IgD-negative memory B cell (primary cell): ENCODE data around the gene TSPOAP1. TPM values are rescaled to one million over a fixed set of nuclear protein-coding genes. Genes with fewer than 3 reads are reported as not detected.

ENCODE experiments used
- H3K27ac Mint-ChIP-seq, 3 donors: one replicate each; pipeline ENCODE4 v1.8.0; 2020 to 2022; ENCODE audit warnings: mild to moderate bottlenecking in 3 of 3, mixed read lengths in 3 of 3, moderate library complexity in 1 of 3
- H3K27me3 Mint-ChIP-seq: one replicate; pipeline ENCODE4 v1.8.0; 2021; ENCODE audit warnings: mixed read lengths
- H3K36me3 Mint-ChIP-seq: one replicate; pipeline ENCODE4 v1.8.0; 2020; ENCODE audit warnings: mild to moderate bottlenecking, mixed read lengths
- H3K4me1 Mint-ChIP-seq, 3 donors: one replicate each; pipeline ENCODE4 v1.8.0; 2020 to 2022; ENCODE audit warnings: mixed read lengths in 3 of 3, mild to moderate bottlenecking in 1 of 3
- H3K4me3 Mint-ChIP-seq, 4 donors: one replicate each; pipeline ENCODE4 v1.8.0; 2020 to 2022; ENCODE audit warnings: mild to moderate bottlenecking in 4 of 4, mixed read lengths in 4 of 4, moderate library complexity in 3 of 4
- H3K9me3 Mint-ChIP-seq, 3 donors: one replicate each; pipeline ENCODE4 v1.8.0; 2020 to 2021; ENCODE audit warnings: mixed read lengths in 3 of 3, mild to moderate bottlenecking in 1 of 3
- polyA plus RNA-seq: library from polyadenylated mRNA; unstranded; fragments of 300-500 nt; fragmentation: Illumina TruSeq; gene quantifications from one replicate; pipeline ENCODE4 v1.2.3, GENCODE V29; 2021

The TSPOAP1 gene, protein sequence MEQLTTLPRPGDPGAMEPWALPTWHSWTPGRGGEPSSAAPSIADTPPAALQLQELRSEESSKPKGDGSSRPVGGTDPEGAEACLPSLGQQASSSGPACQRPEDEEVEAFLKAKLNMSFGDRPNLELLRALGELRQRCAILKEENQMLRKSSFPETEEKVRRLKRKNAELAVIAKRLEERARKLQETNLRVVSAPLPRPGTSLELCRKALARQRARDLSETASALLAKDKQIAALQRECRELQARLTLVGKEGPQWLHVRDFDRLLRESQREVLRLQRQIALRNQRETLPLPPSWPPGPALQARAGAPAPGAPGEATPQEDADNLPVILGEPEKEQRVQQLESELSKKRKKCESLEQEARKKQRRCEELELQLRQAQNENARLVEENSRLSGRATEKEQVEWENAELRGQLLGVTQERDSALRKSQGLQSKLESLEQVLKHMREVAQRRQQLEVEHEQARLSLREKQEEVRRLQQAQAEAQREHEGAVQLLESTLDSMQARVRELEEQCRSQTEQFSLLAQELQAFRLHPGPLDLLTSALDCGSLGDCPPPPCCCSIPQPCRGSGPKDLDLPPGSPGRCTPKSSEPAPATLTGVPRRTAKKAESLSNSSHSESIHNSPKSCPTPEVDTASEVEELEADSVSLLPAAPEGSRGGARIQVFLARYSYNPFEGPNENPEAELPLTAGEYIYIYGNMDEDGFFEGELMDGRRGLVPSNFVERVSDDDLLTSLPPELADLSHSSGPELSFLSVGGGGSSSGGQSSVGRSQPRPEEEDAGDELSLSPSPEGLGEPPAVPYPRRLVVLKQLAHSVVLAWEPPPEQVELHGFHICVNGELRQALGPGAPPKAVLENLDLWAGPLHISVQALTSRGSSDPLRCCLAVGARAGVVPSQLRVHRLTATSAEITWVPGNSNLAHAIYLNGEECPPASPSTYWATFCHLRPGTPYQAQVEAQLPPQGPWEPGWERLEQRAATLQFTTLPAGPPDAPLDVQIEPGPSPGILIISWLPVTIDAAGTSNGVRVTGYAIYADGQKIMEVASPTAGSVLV (N-terminal part only)
- 1.3 TPM for polyA plus RNA-seq

DNA sequence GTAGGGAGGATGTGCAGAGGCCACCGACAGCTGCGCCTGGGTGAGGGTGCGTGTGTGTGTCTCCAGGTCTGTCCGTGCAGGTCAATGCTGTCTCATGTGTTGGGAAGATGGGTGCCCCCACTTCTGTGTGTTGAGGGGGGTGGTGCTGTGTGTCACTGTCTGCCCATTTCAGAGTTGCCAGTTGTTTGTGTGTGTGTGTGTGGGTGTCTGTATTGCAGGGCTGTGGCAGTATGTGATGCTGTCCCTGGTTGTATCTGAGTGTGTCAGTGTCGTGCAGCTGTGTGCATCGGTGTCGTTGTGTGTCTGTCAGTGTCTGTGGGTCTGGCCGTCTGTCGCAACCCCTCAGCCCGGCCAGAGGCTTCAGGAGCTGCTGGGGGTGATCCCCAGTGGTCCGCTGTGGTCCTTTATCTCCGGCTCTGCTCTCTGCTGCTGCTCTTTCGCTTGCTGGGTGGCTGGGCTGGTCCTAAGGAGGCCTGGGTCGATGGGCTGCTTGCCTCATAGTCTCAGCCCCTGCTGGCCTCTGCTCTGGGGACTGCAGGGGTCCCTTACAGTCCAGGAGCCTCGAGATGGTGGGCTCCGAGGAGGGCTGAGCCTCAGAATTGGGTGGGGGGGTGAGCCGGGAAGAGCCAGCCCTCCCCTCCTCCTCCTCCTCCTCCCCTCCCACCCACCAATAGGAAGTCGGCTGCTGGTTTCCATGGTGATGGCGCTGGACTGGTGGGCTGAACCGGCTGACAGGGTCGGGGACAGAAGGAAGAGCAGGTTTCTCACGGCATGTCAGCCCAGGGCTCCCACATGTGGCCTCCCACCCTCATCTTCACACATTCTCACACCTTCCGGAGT lies at the start of gene TSPOAP1:
TSPOAP1 (minus strand) TSS at position 601 of the 840 bp plus-strand sequence. CDS start 875 bp downstream, outside the sequence.
- peaks cover 10 to 41% (median 25%) of the 10 kb centered on the region in 3 donors for H3K4me1 Mint-ChIP-seq
- peaks cover 14% of the 10 kb centered on the region for H3K36me3 Mint-ChIP-seq
- peak within 1 kb of the TSS; percentile 90 to 100 (median 96) for H3K4me3 Mint-ChIP-seq
- H3K27me3 Mint-ChIP-seq = no peaks in the 10 kb centered on the region
- peaks cover 0 to 1% (median 0%) of the 10 kb centered on the region in 3 donors for H3K9me3 Mint-ChIP-seq
- H3K27ac Mint-ChIP-seq = peak within 1 kb of the TSS; percentile 93 to 99 (median 97)

DNA sequence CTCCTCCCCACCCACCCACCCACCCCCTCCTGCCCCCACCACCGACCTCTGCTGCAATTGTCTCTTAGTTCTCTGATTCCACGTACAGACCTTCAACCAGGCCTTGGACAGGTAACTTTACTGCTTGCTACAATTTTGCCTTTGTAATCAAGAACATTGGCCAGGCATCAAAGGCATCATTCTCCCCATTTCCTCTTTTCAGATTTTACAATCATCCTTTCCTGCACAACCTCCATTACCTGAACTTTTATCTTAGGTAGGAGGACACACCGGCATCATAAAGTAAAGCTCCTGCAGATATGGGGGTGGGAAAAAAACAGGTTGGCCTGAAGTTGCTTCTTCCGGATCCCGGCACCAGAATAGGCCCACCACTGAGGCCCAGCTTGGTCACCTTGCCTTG lies 49.1 kb upstream of the TSPOAP1 start:
- peaks cover 9% of the 10 kb centered on the region for H3K36me3 Mint-ChIP-seq
- no peaks in the 10 kb centered on the region for H3K9me3 Mint-ChIP-seq
- H3K27me3 Mint-ChIP-seq = no peaks in the 10 kb centered on the region
- H3K4me3 Mint-ChIP-seq = no peak overlapping the region
- H3K27ac Mint-ChIP-seq = no peak overlapping the region
- H3K4me1 Mint-ChIP-seq = peaks cover 9 to 10% (median 10%) of the 10 kb centered on the region in 3 donors

DNA sequence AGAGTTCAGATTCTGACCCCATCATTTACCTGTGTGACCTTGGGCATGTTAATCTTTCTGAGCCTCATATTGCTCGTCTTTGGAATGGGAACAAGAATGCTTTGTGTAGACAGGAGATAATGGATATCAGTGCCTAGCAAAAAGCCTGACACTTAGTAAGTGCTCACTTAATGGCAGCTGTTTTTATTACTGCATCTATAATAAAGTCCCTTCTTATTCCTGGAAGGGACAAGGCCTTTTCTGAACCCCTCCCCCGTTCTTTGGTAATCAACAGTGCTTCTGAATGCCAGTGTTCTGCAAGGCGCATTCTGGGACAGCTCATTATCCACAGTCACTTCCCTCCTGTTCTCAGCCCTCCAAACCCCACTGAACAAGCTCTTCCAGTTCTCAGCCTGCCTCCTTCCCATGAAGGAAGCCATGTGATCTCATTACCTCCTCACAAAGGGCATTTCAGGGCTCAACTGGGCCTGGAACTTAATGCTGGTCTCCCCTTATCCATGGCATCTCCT lies 48.6 kb upstream of the TSPOAP1 start:
- Mint-ChIP-seq H3K27me3 (no peaks in the 10 kb centered on the region), H3K27ac (no peak overlapping the region), H3K36me3 (peaks cover 9% of the 10 kb centered on the region)

DNA sequence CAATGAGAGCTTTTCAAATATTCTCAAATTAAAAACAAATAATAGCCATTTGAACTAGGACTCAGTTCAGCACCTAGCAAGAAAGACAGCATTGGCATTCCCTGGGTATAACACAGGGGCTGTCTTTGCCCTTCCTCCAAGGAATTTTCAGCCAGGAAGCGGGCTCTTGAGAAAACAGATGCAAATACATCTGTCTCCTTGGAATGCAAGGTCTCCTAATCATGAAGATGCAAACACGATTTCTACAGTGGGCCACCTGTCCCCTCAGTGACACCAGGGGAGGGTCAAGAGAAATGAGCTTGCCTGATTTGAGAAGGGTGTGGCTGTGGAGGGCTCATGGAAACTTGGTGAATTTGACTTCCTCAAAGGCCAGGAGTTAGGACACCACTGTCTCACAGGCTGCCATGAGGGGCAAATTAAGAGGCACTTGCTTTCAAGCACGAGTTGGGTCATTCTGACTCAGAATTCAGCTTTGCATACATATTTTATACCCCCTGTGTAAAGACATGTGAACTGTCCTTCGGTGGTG lies 47.9 kb upstream of the TSPOAP1 start:
- no peak overlapping the region for H3K4me3 Mint-ChIP-seq
- H3K4me1 Mint-ChIP-seq = peaks cover 0 to 2% (median 0%) of the 10 kb centered on the region in 3 donors
- peaks cover 9% of the 10 kb centered on the region for H3K36me3 Mint-ChIP-seq
- no peaks in the 10 kb centered on the region for H3K27me3 Mint-ChIP-seq
- no peak overlapping the region for H3K27ac Mint-ChIP-seq
- H3K9me3 Mint-ChIP-seq = no peaks in the 10 kb centered on the region

More for the DNA sequence above, 48.6 kb upstream of the TSPOAP1 start:
- Mint-ChIP-seq H3K9me3 (no peaks in the 10 kb centered on the region), H3K4me1 (peaks cover 4 to 6% (median 5%) of the 10 kb centered on the region in 3 donors), H3K4me3 (no peak overlapping the region)

DNA sequence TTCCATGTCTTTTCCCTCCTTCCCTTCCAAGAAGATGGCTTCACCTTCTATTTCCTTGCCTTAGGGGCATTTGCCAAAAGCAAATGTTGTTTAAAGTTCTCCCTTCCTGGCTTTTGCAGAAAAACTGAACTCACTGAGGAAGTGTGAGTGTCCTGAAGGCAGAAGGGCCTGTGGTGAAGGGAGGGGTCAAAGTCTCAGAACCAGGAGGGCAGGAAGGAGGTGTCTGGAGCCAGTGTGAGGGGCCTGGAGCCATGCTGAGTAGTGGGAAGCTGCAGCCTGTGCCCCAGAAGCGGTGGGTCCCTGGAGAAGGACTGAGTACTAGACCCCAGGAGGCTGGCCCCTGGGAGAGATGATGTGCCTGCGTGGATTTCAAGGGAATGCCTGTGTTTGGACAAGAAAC lies 47.2 kb upstream of the TSPOAP1 start:
- no peak overlapping the region for H3K27ac Mint-ChIP-seq
- H3K27me3 Mint-ChIP-seq = no peaks in the 10 kb centered on the region
- no peaks in the 10 kb centered on the region for H3K9me3 Mint-ChIP-seq
- H3K4me1 Mint-ChIP-seq = peaks cover 0 to 2% (median 2%) of the 10 kb centered on the region in 3 donors
- H3K4me3 Mint-ChIP-seq = no peak overlapping the region
- H3K36me3 Mint-ChIP-seq = peaks cover 7% of the 10 kb centered on the region

DNA sequence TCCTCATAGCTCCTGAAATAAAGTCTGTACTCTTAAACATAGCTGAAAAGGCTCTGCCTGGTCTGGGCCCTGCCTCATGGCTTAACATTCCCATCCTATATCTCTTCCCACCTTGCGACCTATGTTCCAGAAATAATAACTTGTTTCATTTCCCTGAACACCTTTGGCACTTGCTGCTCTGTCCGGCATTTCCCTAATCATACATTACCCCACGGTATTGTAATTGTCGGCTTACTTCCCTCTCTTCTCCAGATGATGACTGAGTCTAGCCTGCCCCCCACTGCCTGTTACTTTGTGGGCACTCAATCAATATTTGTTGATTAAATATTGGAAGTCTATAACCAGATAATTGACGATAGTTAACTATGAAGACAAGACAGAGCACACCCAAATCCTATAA lies 46.7 kb upstream of the TSPOAP1 start:
- H3K4me3 Mint-ChIP-seq = no peak overlapping the region
- H3K27ac Mint-ChIP-seq = no peak overlapping the region
- H3K9me3 Mint-ChIP-seq = no peaks in the 10 kb centered on the region

DNA sequence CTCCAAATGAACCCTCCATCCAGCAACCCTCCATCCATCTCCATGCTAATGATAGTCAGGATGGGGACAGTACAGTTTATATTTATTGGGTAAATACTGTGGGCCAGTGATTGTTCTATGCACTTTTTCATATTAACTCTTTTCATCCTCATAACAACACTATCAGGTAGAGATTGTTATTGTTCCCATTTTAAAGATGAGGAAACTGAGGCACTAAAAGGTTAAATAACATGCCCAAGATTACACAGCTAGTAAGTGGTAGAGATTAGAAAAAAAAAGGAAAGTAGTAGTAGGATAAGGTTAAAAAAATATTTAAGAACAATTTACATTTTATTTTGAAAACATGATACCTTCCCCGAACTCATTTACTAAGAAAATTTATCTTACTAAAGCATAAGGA lies 45.3 kb upstream of the TSPOAP1 start:
- peaks cover 10 to 13% (median 11%) of the 10 kb centered on the region in 3 donors for H3K4me1 Mint-ChIP-seq
- H3K4me3 Mint-ChIP-seq = no peak overlapping the region
- peaks cover 5% of the 10 kb centered on the region for H3K36me3 Mint-ChIP-seq
- no peaks in the 10 kb centered on the region for H3K27me3 Mint-ChIP-seq
- no peaks in the 10 kb centered on the region for H3K9me3 Mint-ChIP-seq
- no peak overlapping the region for H3K27ac Mint-ChIP-seq

More for the DNA sequence above, 46.7 kb upstream of the TSPOAP1 start:
- Mint-ChIP-seq H3K27me3 (no peaks in the 10 kb centered on the region), H3K36me3 (peaks cover 5% of the 10 kb centered on the region), H3K4me1 (peaks cover 4 to 6% (median 5%) of the 10 kb centered on the region in 3 donors)

DNA sequence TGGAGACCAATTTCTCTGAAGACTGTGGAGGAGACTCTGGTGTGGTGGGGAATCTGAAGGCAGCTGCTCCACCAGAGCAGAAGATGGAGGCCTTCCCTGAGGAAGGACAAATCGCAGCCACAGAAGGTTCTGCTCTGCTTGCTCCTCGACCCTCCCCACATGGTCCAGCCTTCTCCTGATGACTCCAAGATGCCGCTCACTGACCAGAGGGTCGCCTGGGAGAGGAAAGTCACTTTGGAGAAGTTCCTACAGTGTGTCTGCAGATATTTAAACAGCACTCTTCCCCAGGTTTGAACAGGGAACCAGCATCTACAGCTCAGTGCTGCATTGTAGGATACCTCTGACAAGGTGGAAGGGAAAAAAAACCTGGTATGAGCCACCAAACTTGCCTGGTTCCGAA lies 44.4 kb upstream of the TSPOAP1 start:
- Mint-ChIP-seq H3K4me1 (peaks cover 10 to 15% (median 11%) of the 10 kb centered on the region in 3 donors), H3K27ac (no peak overlapping the region), H3K36me3 (peaks cover 5% of the 10 kb centered on the region)

DNA sequence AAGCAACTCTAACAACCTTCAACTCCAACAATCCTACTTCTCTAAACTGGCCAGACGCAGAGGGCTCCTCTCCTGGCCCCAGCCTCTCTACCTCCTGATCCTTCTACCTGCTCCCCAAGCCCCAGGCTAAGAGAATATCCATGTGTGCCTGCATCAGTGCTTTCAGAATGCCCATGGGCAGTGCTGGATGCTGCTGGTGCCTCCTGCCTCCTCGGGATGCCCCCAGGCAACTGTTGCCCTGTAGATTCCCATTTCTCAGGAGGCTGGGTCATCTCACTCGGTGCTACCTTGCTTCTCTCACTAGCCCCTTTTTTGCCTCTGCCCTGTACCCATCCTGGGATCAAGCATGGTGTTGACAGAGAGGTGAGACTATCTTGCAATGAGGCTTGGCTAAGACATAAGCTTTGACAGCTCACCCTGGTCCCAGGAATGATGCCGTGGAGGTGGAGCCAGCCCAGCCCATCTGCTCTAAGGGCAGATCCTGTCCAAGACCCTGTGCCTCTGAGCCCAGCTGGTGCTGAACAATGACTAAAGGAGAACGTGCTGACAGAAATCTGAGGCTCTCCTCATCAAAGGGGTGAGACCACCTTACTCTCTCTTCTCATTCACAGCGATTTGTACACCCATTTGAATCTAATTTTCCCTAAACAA lies 42.8 kb upstream of the TSPOAP1 start:
- H3K27me3 Mint-ChIP-seq = no peaks in the 10 kb centered on the region
- H3K4me1 Mint-ChIP-seq = peaks cover 10 to 15% (median 11%) of the 10 kb centered on the region in 3 donors
- no peaks in the 10 kb centered on the region for H3K9me3 Mint-ChIP-seq
- H3K4me3 Mint-ChIP-seq = no peak overlapping the region
- H3K36me3 Mint-ChIP-seq = peaks cover 3% of the 10 kb centered on the region
- no peak overlapping the region for H3K27ac Mint-ChIP-seq

More for the DNA sequence above, 44.4 kb upstream of the TSPOAP1 start:
- Mint-ChIP-seq H3K4me3 (no peak overlapping the region), H3K27me3 (no peaks in the 10 kb centered on the region), H3K9me3 (no peaks in the 10 kb centered on the region)

DNA sequence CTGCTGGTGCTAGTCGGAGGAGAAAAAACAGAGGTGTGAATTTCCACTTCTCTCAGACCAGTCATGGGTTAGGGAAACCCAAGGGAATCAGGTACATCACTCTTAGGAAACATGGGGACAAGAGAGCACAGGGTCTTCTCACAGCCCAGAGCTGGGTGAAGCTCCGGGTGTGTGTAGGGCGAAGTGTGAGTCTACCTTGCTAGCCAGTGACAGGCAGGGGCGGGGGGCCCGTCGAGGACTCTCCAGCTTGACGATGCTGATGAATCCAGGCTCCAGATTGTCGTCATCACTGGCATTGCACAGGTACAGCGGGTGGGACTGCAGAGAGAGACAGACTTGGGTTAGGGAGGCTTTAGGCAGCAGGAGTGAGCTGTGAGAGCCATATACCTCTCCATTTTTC lies 42.1 kb upstream of the TSPOAP1 start:
- H3K36me3 Mint-ChIP-seq = peaks cover 3% of the 10 kb centered on the region
- H3K4me1 Mint-ChIP-seq = peaks cover 10 to 15% (median 11%) of the 10 kb centered on the region in 3 donors
- peak overlapping the region in 1 of 3 donors; percentile 89 for H3K27ac Mint-ChIP-seq
- no peaks in the 10 kb centered on the region for H3K9me3 Mint-ChIP-seq
- peak overlapping the region in 1 of 4 donors; percentile 52 for H3K4me3 Mint-ChIP-seq
- H3K27me3 Mint-ChIP-seq = no peaks in the 10 kb centered on the region

DNA sequence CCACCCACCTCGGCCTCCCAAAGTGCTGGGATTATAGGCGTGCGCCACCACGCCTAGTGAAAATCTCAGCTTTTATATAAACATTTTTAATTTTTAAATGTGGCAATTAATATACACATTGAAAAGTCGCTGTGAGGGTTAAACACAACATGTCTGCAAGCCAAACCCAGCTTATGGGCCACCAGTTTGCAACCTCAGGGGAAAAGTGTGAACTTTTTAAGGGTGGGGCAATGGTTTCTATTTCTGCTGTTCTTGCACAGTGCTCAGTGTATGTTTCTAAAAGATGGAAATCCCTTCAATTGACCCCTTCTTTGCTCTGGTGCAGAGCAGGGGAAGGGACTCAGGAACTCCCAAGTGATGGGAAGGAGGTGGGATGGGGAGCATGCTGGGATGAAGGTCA lies 41.7 kb upstream of the TSPOAP1 start:
- Mint-ChIP-seq H3K4me3 (peak overlapping the region in 1 of 4 donors; percentile 52), H3K36me3 (peaks cover 3% of the 10 kb centered on the region), H3K27ac (peak overlapping the region in 1 of 3 donors; percentile 89), H3K27me3 (no peaks in the 10 kb centered on the region), H3K9me3 (no peaks in the 10 kb centered on the region), H3K4me1 (peaks cover 10 to 15% (median 11%) of the 10 kb centered on the region in 3 donors)

DNA sequence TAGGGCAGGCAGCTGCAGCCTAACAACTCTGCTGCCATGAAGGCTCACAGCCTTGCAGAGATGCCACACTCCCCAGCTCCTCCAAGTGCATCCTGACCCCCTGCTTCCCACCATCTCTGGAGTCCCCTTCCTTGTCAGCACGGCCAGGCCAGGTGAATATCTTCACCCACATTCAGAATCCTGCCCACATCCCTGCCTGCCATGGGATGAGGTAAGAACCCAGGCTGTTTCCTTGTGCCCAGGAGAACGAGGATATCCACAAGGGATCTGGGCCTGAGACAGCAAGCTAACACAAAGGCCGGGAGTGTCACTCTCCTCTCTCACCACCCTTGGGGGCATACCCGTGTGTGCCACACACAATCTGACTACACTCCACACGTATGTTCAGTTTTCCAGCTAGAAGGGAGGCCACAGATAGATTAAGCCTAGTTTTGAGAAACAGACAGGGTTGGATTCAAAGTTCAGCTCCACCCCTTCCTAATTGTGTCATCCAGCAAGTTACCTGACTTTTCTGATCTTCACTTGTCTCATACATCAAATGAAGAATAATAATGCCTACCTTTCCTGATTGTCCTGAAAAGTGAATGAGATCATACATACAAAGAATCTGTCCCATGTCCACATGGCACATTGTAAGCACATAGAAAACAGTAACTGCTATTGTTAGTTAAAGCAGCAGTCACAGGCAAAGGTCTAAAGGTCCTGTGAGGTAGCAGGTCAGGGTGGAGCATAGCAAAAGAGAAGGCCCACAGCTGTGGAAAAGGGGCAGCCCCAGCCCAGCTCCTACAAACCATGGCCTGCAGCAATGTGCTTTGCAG lies 40.8 kb upstream of the TSPOAP1 start:
- Mint-ChIP-seq H3K27me3 (no peaks in the 10 kb centered on the region), H3K27ac (peak overlapping the region in 2 of 3 donors; percentile 45 to 86), H3K4me1 (peaks cover 10 to 15% (median 11%) of the 10 kb centered on the region in 3 donors), H3K4me3 (peak overlapping the region in 1 of 4 donors; percentile 77), H3K36me3 (peaks cover 2% of the 10 kb centered on the region), H3K9me3 (no peaks in the 10 kb centered on the region)

DNA sequence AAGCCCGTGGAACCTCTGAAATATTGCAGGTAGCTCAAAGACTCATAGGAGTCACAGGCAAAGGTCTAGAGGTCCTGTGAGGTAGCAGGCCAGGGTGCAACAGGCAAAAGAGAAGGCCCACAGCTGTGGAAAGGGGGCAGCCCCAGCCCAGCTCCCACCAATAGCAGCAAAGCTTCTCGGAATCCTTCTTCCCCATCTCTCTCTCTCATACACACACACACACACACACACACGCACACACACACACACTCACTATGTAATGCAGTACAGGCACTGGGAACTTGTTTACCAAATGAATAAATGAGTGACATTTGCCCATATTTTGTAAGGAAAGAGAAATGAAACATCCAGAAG lies 40.2 kb upstream of the TSPOAP1 start:
- Mint-ChIP-seq H3K27me3 (no peaks in the 10 kb centered on the region), H3K36me3 (peaks cover 3% of the 10 kb centered on the region), H3K4me1 (peaks cover 10 to 15% (median 11%) of the 10 kb centered on the region in 3 donors), H3K9me3 (no peaks in the 10 kb centered on the region), H3K27ac (peak overlapping the region in 1 of 3 donors; percentile 45), H3K4me3 (no peak overlapping the region)
